Parathyroid adenoma (tissue), 2 donors: Measurements from ENCODE around the gene TEDC1.

Source experiments
- H2AFZ ChIP-seq: fragments of 300-600 bp; sonication (generic); one replicate; pipeline ENCODE4 v1.7.0; 2017; ENCODE audit warnings: antibody characterized with exemption, mild to moderate bottlenecking
- H3K27ac ChIP-seq: fragments of 300-600 bp; sonication (generic); one replicate; pipeline ENCODE4 v1.7.0; 2017
- H3K27me3 ChIP-seq: fragments of 300-600 bp; sonication (generic); one replicate; pipeline ENCODE4 v1.7.0; 2017; ENCODE audit warnings: low read length; ENCODE audit not compliant: control insufficient read depth, insufficient read depth
- H3K36me3 ChIP-seq: fragments of 300-600 bp; sonication (generic); one replicate; pipeline ENCODE4 v1.7.0; 2017; ENCODE audit warnings: low read length; ENCODE audit not compliant: control insufficient read depth, insufficient read depth
- H3K4me1 ChIP-seq: fragments of 300-600 bp; sonication (generic); one replicate; pipeline ENCODE4 v1.7.0; 2017; ENCODE audit warnings: control low read depth
- H3K4me2 ChIP-seq: fragments of 300-600 bp; sonication (generic); one replicate; pipeline ENCODE4 v1.7.0; 2017; ENCODE audit warnings: low read length
- H3K4me3 ChIP-seq: fragments of 300-600 bp; sonication (generic); one replicate; pipeline ENCODE4 v1.7.0; 2017; ENCODE audit warnings: low read depth, low read length
- H3K79me2 ChIP-seq: fragments of 300-600 bp; sonication (generic); one replicate; pipeline ENCODE4 v1.7.0; 2017; ENCODE audit warnings: control low read depth
- H3K9ac ChIP-seq: fragments of 300-600 bp; sonication (generic); one replicate; pipeline ENCODE4 v1.7.0; 2017; ENCODE audit warnings: mild to moderate bottlenecking
- H3K9me3 ChIP-seq: fragments of 300-600 bp; sonication (generic); one replicate; pipeline ENCODE4 v1.7.0; 2017; ENCODE audit warnings: low read length; ENCODE audit not compliant: control insufficient read depth
- CTCF ChIP-seq: fragments of 300-600 bp; sonication (generic); IDR thresholded peaks from one replicate; pipeline ENCODE4 v1.7.0; 2017; ENCODE audit warnings: antibody characterized with exemption, mild to moderate bottlenecking
- donor health status: primary hyperparathyroidism.

The TEDC1 gene

GRCh38 chr14:105449276-105450122 lies 41.5 kb upstream of the TEDC1 start:
- Histone ChIP-seq H3K4me3 (no peak overlapping the region), H3K27me3 (no peaks in the 10 kb centered on the region), H2AFZ (no peak overlapping the region), H3K9ac (no peak overlapping the region), H3K9me3 (no peaks in the 10 kb centered on the region), H3K36me3 (no peaks in the 10 kb centered on the region), H3K4me2 (no peak overlapping the region), H3K4me1 (no peaks in the 10 kb centered on the region), H3K79me2 (peaks cover 21% of the 10 kb centered on the region), H3K27ac (no peak overlapping the region)
- TF ChIP-seq CTCF = no peak

- Histone ChIP-seq H3K4me1 (no peaks in the 10 kb centered on the region), H3K9ac (no peak overlapping the region), H3K36me3 (no peaks in the 10 kb centered on the region), H3K4me2 (no peak overlapping the region), H3K79me2 (peaks cover 21% of the 10 kb centered on the region), H2AFZ (no peak overlapping the region), H3K4me3 (no peak overlapping the region), H3K27ac (no peak overlapping the region), H3K27me3 (no peaks in the 10 kb centered on the region), H3K9me3 (no peaks in the 10 kb centered on the region)
- no peak for TF ChIP-seq CTCF
Observed at GRCh38 chr14:105450123-105450505, 40.9 kb upstream of the TEDC1 start.

- Histone ChIP-seq H3K9ac (no peak overlapping the region), H3K4me1 (no peaks in the 10 kb centered on the region)
Observed at GRCh38 chr14:105450864-105451720, 40.0 kb upstream of the TEDC1 start.

GRCh38 chr14:105452963-105453362 lies 38.1 kb upstream of the TEDC1 start:
- Histone ChIP-seq H3K27ac (no peak overlapping the region), H3K4me1 (no peaks in the 10 kb centered on the region), H3K4me2 (no peak overlapping the region), H3K9me3 (no peaks in the 10 kb centered on the region), H3K4me3 (no peak overlapping the region), H2AFZ (no peak overlapping the region), H3K79me2 (peaks cover 8% of the 10 kb centered on the region), H3K36me3 (no peaks in the 10 kb centered on the region), H3K9ac (no peak overlapping the region), H3K27me3 (no peaks in the 10 kb centered on the region)
- TF ChIP-seq CTCF = no peak

More at GRCh38 chr14:105450864-105451720, 40.0 kb upstream of the TEDC1 start:
- Histone ChIP-seq H3K27me3 (no peaks in the 10 kb centered on the region), H2AFZ (no peak overlapping the region), H3K4me3 (no peak overlapping the region), H3K27ac (no peak overlapping the region), H3K36me3 (no peaks in the 10 kb centered on the region), H3K4me2 (no peak overlapping the region), H3K9me3 (no peaks in the 10 kb centered on the region), H3K79me2 (peaks cover 20% of the 10 kb centered on the region)
- TF ChIP-seq CTCF = no peak
